HG03280 (cell line): ENCODE data around the gene GTPBP1.
A peak's percentile ranks its signal among the peaks of the same experiment; 100 is the strongest.

Experiments
- ATAC-seq: cut with Tn5 transposase; IDR thresholded peaks from one replicate; pipeline ENCODE4 v1.9.1; 2021; ENCODE audit warnings: mild to moderate bottlenecking, moderate library complexity; ENCODE audit not compliant: unreplicated experiment

Gene GTPBP1

GRCh38 chr22:38700789-38701628 is 4.7 kb upstream of the GTPBP1 start, which contains the start of gene JOSD1:
Gene JOSD1 (minus strand): TSS chr22:38700943. CDS start chr22:38699987, 956 bp downstream.
- ATAC-seq: peak; percentile 40

- no peak for ATAC-seq
Measured at GRCh38 chr22:38704654-38705234, 1.0 kb upstream of the GTPBP1 start.

- peak; percentile 1 for ATAC-seq
Measured at GRCh38 chr22:38706101-38706900, 557 bp downstream of the GTPBP1 start.

- ATAC-seq: no peak
Measured at GRCh38 chr22:38706901-38707195, 1.1 kb downstream of the GTPBP1 start.

GRCh38 chr22:38707346-38707745 is 1.6 kb downstream of the GTPBP1 start:
- no peak for ATAC-seq

GRCh38 chr22:38707984-38708383 is 2.2 kb downstream of the GTPBP1 start:
- no peak for ATAC-seq

- ATAC-seq: no peak
Measured at GRCh38 chr22:38709306-38709705, 3.6 kb downstream of the GTPBP1 start.

- ATAC-seq: no peak
Measured at GRCh38 chr22:38710351-38710750, 4.6 kb downstream of the GTPBP1 start.

GRCh38 chr22:38710866-38711265 is 5.1 kb downstream of the GTPBP1 start:
- no peak for ATAC-seq

GRCh38 chr22:38712486-38713207 is 6.9 kb downstream of the GTPBP1 start:
- no peak for ATAC-seq

GRCh38 chr22:38713921-38714320 is 8.2 kb downstream of the GTPBP1 start:
- no peak for ATAC-seq

- ATAC-seq: no peak
Measured at GRCh38 chr22:38715176-38715764, 9.5 kb downstream of the GTPBP1 start.

- no peak for ATAC-seq
Measured at GRCh38 chr22:38715852-38716251, 10.1 kb downstream of the GTPBP1 start.

- no peak for ATAC-seq
Measured at GRCh38 chr22:38716271-38716670, 10.5 kb downstream of the GTPBP1 start.

- ATAC-seq: no peak
Measured at GRCh38 chr22:38716826-38717225, 11.1 kb downstream of the GTPBP1 start.

GRCh38 chr22:38717244-38717643 is 11.5 kb downstream of the GTPBP1 start:
- ATAC-seq: no peak

GRCh38 chr22:38718414-38718813 is 12.7 kb downstream of the GTPBP1 start:
- no peak for ATAC-seq

- no peak for ATAC-seq
Measured at GRCh38 chr22:38719196-38719595, 13.5 kb downstream of the GTPBP1 start.

GRCh38 chr22:38720350-38720749 is 14.6 kb downstream of the GTPBP1 start:
- ATAC-seq: no peak

GRCh38 chr22:38721551-38721950 is 15.8 kb downstream of the GTPBP1 start:
- no peak for ATAC-seq

- ATAC-seq: no peak
Measured at GRCh38 chr22:38724176-38724575, 18.4 kb downstream of the GTPBP1 start.
